NCI-H345 treated with DMSO at 0.1 percent for 48 hours (cell line): Measurements from ENCODE around the gene DBNDD1.
"Not testable (repeated sequence)": the region's sequence is repeated elsewhere in the genome, so short reads cannot be mapped to it uniquely, and the experiment has no call there.

ENCODE experiments used
- DNase-seq: peaks from one replicate; lab custom pipeline; 2025; ENCODE audit not compliant: unreplicated experiment; lab: John Stamatoyannopoulos, UW

DBNDD1 gene

DNA sequence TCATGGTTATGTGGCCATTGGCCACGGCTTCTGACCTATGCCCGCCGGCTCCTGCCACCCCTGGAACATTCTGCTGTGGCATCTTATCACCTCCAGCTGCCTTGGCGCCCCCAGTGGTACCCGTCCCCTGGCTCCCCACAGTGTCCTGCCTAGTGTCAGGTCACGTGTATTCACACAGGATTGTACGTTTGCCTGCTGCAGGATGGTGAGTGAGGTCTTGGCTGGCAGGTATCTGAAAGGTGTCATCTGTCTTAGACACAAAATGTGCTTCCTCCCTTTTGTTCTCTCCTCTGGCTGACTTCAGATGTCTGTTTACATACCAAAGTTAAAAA, 24.9 kb downstream of the DBNDD1 start:
- DNase-seq = peak; percentile 32

DNA sequence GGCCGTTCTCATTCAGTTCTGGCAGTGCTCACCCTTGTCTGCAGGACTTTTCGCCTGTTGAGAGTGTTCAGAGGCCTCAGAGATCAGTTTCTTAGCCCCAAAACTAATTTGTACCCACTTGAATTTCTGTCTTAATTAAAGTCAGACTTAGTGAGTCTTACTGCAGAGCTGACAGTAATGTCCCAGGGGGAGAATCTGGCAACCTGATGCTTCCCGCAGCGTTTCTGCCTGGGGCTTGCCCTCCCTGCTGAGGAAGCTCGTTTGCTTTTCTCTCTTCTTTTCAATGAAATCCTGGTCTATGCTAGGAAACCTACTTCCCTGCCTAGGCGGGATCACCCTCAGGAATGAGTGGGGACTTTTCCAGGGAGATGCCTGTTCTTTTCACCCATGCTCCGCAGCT, 25.3 kb downstream of the DBNDD1 start:
- peak; percentile 39 for DNase-seq

DNA sequence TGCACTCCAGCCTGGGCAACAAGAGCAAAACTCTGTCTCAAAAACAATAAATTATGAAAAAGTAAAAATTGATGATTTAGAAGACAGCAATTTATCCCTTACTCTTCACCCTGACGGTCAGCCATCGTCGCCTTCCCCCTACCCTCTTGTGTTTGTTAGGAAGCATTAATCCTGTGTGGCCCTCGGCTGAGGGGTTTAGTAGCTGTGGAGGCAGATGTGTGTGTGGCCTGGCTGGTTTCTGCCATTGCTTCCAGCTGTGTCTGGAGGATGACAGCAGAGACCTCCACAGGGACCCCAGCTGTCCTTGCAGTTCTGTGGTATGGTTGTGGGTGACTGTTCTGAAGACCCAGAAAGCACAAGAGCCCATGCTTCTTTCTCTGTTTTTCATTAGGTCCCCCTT, 25.9 kb downstream of the DBNDD1 start:
- no peak for DNase-seq

DNA sequence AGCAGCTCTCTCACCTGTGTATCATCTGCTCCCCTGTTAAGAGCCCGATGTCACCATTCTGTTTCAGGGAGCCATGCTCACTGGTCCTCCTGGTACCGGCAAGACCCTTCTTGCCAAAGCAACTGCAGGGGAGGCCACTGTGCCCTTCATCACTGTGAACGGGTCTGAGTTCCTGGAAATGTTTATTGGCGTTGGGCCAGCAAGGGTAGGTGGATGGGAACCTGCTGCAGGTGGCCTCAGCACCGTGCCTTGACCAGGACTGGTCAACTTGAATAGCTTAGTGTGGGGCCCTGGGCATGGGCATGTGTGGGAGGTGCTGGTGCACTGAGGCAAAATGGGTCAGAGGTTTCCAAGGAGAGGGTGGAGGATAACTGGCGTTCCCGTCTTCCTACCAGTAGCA, 28.5 kb downstream of the DBNDD1 start:
- no peak for DNase-seq

DNA sequence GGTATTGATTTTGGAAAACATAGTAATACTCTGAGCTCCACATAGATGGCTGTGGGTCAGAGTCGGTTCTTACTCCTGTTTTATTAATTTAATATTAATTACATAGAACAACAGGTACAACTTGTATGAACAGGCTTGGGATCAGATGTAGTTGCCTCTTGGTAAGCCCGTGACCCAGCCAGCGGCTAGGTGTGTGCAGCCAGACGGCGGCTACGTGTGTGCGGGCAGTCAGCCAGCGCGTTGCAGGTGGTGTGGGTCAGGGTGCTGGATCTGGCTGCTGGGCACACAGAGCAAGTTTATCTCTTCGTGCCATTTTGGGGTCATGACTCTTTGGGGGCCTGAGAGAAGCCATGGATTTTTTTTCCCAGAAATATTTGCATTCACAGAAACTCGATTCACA, 30.3 kb downstream of the DBNDD1 start:
- DNase-seq = no peak

DNA sequence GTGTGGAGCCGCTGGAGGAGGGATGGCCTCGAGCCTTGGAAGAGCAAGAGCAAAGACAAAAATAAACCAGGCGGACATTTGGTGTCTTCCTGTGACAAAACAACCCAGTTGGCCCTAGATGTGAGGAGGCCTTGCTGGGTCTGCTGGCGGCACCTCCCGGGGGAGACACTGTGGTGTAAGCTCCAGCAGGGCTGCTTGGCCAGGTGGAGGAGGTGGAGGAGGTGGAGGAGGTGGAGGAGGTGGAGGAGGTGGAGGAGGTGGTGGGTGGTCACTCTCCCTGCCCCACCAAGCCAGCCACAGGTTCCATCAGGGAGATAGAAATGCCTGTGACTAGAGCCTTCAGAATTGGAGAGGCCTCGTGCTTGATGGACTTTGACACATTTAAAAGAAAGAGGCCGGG, 32.1 kb downstream of the DBNDD1 start:
- DNase-seq = no peak

DNA sequence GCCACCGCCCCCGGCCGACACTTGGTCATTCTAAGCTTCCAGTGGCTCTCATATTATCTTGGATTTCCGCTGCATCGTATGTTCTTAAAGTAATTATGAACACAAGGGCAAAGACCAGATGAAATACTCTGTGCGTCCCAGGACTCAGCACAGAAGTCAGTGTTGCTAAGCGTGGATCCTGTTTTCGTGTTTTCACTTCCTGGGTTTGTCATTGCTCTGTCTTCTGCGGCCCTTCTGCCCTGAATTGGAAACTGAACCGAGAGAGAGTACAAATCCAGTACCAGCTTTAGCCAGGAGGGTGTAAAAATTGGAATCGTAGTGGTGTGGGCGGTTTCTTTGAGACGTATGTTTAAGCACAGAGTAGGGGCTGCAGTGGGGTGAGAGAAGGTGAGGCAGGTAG, 32.7 kb downstream of the DBNDD1 start:
- DNase-seq = no peak

DNA sequence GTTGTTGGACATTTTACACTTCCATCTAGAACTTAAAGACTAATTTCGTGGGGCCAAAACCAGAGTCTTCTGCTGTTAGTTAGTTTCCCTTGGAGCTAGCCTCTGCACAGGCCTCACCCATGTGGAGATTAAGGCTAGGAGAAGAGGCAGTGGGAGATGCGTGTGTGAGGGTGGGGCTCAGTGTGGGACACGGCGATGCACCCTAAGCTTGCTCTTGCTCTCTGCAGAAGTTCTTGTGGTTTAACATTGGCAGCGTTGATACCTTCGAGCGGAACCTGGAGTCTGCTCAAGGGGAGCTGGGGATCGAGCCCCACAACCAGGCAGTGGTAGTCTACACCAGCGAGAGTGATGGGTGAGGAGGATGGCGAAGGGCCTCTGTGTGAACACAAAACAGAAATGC, 34.0 kb downstream of the DBNDD1 start:
- no peak for DNase-seq

DNA sequence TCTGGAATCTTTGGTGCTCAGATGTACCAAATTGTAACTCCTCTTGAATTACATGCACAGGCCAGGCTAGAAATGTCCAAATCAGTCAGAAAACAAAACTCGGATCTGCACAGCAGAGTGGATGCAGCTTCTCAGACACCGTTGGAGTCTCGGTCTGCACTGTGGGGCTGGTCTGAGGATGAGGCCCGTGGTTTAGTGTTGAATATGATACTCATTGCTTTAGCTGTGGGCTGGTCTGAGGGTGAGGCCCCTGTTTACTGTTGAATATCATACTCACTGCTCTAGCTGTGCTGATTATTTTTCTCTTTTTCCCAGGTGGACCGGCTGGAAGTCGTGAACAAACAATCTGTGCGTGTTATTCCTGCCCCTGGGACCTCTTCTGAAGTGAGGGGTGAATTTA, 35.0 kb downstream of the DBNDD1 start:
- no peak for DNase-seq

DNA sequence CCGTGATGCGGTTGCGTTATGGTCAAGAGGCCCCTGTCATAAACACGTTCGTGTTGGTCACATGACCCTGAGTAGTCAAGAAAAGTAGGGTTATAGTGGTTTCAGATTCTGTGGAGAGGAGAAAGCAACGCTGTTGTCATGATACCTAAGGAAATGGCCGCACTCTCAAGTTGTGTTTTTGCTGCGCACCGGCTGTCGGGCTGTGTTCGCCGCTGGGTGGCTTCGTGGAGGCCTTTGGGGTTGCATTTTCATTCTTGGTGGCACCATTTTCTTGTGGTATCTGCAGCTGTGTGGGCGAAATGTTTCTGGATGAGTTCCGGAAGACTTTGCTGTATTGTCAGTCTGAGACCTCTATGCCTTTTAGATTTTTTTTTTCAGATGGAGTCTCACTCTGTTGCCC, 35.7 kb downstream of the DBNDD1 start:
- DNase-seq = no peak

DNA sequence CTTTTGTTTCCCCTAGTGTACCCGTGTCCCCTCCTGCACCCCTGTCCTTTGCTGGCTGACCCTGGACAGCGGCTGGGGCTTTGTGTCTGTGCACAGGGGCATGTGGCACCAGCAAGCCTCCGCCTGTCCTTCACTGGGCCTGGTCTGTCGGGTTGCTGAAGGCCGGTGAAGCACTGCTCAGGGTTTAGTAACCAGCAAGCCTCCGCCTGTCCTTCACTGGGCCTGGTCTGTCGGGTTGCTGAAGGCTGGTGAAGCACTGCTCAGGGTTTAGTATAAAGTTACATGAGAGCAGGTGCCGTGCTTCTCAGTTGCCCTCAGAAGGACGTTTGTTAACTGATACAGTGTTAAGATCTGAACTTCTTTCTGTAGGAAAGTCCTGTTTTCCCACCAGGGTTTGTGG, 36.9 kb downstream of the DBNDD1 start:
- no peak for DNase-seq

DNA sequence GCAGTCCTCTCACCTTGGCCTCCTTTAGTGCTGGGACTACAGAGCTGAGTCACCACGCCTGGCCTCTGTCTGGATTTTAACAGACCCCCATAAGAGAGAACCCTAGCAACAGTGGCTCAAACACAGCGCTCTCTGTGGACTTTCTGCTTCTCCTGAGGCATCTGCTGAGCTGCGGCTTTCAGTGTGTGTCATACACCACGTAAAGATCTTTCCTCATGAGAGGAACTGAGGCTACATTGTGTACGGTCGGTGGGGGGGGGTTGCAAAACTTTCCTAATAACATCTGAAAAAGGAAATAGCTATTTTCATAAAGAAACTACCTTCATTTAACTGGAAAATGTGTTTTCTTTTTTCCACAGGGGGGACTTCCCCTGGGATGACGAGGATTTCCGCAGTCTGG, 37.8 kb downstream of the DBNDD1 start:
- no peak for DNase-seq

DNA sequence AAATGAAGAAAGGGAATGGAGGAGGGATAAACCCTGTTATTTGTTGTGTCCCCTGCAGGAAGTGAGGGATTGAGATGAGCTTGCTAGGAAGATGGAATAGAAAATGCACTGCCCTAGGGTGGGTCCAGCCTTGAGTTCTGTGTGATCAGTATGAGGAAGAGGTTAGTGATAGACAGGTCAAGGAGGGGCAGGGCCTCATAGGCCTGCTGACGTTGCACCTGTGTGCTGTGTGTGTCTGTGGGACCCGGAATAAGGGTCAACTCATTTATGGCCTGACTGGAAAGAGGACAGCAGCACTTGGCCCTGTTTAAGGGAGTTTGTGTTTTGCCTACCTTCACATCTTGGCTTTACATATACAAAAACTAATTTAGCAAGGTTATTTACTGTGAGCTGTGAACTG, 44.4 kb downstream of the DBNDD1 start:
- no peak for DNase-seq

DNA sequence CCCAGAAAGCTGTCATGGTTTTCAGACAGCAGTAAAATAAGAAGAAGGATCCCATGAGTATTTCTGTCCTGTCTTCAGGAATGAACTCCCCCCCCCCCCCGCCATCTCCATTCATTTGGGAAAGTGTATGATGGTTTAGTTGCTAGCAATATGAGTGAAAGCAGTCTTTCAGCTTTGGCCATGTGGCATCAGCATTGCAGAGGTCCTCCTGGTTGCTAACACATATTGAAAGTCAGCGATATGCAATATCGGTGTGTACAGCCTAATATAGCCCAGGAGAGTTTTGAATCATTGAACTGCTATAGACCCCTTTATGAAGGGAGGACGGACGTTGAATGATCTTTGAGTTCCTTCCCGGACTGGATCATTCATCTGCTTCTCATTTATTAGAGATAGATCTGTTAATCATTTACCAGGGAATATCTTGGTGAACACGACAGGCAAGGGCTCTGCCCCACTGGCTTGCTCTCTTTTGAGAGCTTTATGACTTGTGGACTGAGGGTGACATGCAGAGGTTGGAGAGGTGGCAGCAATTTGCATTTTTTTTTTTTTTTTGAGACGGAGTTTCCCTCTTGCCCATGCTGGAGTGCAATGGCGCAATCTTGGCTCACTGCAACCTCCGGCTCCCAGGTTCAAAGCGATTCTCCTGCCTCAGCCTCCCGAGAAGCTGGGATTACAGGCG, 45.5 kb downstream of the DBNDD1 start:
- no peak for DNase-seq

DNA sequence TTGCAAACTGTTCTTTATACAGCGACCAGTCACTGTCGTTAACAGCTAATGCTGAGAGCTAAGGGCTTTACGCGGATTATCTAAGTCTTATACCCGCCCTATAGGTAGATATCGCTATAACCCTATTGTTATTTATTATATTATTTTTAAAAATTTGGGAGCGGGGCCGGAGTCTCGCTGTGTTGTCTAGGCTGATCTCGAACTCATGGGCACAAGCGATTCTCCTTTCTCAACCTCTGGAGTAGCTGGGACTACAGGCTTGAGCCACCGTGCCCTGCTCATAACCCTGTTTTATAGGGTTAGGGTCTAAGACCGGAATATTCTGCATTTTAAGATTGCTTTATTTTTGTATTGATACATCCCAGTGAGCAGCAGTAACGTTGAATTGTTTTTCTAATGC, 46.0 kb downstream of the DBNDD1 start:
- no peak for DNase-seq

DNA sequence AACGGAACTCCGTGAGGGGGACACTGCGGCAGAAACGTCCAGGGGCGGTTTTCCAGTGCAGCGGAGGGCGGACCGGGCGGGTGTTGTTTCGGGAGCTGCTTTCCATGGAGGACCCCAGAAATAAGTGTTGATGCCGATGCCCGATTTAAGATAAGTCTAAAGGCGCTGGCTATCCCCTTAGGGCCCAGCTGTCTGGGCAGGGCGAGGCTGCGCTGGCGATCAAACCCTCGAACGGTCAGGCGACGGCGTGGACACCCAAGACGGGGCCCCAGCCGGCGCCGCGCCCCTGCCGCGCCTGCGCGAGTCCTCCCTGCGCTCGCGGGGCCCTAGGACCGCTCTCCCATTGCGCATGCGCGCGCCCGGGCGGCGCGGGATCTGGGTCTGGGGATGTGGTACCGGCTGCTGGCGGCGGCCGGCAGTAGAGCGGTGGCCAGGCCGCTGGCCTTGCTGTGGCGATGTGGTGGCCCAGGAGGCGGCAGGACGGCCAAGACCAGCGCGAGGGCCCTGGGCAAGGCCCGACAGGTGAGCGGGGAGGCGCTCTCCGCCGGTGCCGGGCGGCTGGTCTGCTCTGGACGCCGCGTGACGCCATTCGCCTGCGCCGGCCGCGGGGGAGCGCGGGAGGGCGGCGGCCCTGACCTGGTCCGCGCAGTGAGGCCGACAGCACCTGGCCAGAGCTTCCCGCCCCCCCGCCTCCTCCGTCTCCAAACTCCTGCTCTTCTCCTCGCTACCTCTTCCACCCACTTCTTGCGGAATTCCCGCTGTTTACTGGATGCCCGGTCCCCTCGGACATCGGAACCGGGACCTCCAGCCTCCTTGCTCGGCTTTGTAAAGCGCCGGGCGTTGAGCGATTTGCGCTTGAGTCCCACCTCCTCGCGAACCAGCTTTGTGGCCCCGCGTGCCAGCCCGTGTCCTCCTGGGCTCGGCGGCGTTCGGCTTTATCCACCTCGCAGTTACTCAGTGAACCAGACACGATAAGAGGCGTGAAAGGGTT, 46.7 kb downstream of the DBNDD1 start:
- DNase-seq = peak; percentile 62

DNA sequence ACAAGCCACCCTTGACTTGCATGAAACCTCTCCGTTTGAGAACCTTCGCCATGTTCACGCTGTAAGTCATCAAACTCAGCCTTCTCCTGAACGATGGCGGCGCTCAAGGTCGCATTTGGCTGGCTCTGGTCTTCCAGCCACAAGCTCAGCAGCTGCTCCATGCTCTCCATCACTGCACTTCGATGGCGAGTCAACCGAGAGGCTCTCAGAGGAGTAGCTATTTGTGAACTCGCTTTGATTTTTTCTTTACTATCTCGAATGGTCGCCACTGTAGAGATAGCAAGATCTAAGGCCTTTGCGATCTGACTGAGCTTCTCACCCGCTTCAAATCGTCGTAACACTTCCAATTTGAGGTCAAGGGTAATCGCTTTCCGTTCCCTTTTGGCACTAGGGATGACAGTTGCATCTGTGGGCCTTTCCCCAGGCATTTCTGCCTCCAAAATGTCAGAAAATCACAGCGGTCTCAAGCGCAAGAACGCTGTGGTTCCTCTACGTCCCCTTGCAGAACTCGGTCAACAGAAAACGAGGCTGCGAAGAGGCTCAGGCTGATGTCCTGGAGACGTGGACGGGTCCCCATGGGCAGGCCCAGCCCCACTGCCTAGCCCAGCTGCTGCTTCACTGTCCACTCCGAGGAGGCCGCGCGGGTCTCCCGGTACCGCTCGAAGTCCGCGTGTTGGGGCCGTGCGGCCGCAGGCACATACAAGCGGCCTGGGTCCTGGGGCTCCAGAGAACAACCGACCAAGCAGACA, 47.6 kb downstream of the DBNDD1 start:
- DNase-seq = no peak

DNA sequence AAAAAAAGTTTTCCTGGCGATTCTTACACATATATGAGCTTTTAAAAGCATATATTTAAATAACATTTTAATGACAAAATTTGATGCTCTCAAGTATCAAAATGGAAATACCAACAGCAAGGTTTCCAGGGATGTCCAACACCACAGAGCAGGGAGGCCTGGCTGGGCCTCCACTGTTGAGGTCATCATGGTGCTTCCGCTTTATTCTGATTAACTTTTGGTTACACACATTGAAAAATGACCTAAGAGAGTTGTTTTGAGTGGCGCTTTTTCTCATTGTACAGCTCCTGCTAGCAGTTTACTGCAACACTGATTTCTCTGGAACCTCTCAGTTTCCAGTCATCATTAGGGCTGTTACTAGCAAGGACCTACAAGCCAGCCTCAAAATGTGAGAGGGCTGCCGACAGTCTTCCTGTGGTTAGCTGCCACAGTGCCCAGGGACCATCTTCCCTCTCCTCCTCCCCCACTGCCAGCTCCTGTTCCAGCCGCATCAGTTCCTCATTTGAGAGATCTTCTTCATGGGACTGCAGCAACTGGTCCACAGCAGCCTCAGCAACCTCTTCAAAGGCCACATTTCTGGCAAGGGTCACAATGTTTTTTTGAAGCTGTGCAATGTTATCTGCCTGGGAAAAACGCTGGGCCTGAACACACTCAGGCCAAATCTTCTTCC, 49.4 kb downstream of the DBNDD1 start:
- DNase-seq = no peak

DNA sequence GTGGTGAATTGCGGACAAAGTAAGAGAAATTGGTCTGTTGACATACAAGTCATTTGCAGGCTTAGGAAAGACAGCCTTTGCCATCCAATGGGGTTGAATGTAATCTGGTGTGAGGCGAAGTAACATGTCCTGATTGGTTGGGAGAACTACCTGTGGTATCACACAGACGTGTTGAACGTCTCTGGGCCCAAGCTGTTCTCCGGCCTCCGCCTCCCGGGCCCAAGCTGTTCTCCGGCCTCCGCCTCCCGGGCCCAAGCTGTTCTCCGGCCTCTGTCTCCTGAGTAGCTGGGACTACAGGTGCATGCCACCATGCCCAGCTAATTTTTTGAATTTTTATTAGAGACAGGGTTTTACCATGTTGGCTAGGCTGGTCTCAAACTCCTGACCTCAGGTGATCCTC, 51.2 kb downstream of the DBNDD1 start:
- DNase-seq = not testable (repeated sequence)

DNA sequence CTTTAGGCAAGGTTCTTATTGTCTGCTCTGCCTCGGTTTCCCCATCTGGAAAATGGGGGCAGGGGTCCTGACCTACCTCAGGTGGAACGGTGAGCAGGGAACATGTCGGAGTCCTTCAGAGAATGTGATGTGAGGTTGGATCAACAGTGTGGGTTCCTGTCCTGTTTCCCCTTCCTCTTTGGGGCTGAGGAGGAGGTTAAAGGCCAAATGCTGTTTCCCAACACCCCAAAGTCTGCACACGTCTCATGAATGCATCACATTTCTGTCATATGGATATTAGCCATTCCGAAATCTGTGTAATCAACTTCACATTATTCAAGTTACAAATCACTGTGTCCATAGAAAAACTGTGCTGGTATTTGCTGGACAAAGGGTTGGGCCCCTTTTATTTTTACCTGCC, 51.8 kb downstream of the DBNDD1 start:
- DNase-seq = not testable (repeated sequence)

DNA sequence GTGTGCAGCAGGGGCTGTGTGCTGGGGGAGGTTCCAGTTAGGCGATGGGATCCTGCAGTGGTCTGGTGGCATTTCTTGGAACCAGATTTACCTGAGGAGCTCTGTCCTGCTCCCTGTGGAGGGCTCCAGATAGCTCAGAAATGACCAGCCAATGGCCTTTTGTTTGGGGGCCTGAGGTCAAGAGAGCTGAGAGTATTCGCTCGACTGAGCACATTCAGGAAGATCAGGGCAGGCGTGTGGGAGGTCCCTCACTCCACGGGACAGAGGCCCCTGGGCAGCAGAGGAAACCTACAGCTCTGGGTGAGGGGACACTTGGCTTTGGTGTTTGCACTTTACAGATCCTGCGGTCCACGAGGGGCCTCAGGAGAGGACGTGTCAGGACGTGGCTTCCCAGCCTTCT, 52.5 kb downstream of the DBNDD1 start:
- DNase-seq = no peak
